ENCODE data around the gene NHSL1.
"Not testable (repeated sequence)": the region's sequence is repeated elsewhere in the genome, so short reads cannot be mapped to it uniquely, and the experiment has no call there.

The NHSL1 gene

DNA sequence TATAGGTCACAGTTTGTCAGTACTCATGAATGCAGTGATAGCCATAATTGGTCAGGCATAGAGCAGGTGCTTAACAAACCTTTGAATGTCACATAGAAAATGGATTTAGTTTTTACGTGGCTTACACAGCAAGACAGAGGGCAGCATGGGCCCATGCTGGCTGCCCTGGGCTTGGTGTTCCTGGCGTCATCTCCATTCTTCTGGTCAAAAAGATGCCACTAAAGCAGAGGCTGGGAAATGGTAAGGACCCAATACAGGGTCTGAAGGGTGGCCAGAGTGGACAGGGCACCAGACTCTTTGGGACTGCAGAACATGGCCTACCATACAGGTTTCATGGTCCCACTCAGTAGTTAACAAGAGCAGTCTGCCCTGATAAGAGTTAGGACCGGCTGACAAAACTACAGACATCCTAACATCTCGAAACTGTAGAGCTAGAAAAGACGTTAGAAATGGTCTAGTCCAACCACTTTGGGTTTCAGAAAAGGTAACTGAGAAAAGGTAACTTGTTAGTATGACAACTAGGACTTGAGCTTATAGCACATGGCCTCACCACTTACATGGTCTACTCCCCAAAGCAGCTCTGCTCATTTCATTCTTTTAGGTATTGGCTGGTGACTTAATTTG is 72.7 kb downstream of the NHSL1 start:
- no peak for TF ChIP-seq ARNTL (CRISPR knock-in tag; IDR thresholded peaks at IDR 0.05; ENCODE audit: borderline replicate concordance, low read depth)
- TF ChIP-seq, protein P1, sequence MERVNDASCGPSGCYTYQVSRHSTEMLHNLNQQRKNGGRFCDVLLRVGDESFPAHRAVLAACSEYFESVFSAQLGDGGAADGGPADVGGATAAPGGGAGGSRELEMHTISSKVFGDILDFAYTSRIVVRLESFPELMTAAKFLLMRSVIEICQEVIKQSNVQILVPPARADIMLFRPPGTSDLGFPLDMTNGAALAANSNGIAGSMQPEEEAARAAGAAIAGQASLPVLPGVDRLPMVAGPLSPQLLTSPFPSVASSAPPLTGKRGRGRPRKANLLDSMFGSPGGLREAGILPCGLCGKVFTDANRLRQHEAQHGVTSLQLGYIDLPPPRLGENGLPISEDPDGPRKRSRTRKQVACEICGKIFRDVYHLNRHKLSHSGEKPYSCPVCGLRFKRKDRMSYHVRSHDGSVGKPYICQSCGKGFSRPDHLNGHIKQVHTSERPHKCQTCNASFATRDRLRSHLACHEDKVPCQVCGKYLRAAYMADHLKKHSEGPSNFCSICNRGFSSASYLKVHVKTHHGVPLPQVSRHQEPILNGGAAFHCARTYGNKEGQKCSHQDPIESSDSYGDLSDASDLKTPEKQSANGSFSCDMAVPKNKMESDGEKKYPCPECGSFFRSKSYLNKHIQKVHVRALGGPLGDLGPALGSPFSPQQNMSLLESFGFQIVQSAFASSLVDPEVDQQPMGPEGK (CRISPR knock-in tag; IDR thresholded peaks at IDR 0.05; ENCODE audit: borderline replicate concordance): no peak
- TF ChIP-seq, protein P2, sequence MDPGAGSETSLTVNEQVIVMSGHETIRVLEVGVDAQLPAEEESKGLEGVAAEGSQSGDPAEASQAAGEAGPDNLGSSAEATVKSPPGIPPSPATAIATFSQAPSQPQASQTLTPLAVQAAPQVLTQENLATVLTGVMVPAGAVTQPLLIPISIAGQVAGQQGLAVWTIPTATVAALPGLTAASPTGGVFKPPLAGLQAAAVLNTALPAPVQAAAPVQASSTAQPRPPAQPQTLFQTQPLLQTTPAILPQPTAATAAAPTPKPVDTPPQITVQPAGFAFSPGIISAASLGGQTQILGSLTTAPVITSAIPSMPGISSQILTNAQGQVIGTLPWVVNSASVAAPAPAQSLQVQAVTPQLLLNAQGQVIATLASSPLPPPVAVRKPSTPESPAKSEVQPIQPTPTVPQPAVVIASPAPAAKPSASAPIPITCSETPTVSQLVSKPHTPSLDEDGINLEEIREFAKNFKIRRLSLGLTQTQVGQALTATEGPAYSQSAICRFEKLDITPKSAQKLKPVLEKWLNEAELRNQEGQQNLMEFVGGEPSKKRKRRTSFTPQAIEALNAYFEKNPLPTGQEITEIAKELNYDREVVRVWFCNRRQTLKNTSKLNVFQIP (CRISPR knock-in tag; IDR thresholded peaks at IDR 0.05; ENCODE audit: borderline replicate concordance, low read depth): no peak
- TF ChIP-seq, protein P3, sequence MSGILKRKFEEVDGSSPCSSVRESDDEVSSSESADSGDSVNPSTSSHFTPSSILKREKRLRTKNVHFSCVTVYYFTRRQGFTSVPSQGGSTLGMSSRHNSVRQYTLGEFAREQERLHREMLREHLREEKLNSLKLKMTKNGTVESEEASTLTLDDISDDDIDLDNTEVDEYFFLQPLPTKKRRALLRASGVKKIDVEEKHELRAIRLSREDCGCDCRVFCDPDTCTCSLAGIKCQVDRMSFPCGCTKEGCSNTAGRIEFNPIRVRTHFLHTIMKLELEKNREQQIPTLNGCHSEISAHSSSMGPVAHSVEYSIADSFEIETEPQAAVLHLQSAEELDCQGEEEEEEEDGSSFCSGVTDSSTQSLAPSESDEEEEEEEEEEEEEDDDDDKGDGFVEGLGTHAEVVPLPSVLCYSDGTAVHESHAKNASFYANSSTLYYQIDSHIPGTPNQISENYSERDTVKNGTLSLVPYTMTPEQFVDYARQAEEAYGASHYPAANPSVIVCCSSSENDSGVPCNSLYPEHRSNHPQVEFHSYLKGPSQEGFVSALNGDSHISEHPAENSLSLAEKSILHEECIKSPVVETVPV (CRISPR knock-in tag; IDR thresholded peaks at IDR 0.05): no peak
- TF ChIP-seq ZNF565 (CRISPR knock-in tag; conservative IDR thresholded peaks at IDR 0.05; ENCODE audit: low read depth): no peak
- TF ChIP-seq ESRRG (CRISPR knock-in tag; IDR thresholded peaks at IDR 0.05): no peak
- no peak for TF ChIP-seq RARB (CRISPR knock-in tag; IDR thresholded peaks at IDR 0.05)
- TF ChIP-seq CSDC2 (CRISPR knock-in tag; IDR thresholded peaks at IDR 0.05): no peak
- TF ChIP-seq, protein P4, sequence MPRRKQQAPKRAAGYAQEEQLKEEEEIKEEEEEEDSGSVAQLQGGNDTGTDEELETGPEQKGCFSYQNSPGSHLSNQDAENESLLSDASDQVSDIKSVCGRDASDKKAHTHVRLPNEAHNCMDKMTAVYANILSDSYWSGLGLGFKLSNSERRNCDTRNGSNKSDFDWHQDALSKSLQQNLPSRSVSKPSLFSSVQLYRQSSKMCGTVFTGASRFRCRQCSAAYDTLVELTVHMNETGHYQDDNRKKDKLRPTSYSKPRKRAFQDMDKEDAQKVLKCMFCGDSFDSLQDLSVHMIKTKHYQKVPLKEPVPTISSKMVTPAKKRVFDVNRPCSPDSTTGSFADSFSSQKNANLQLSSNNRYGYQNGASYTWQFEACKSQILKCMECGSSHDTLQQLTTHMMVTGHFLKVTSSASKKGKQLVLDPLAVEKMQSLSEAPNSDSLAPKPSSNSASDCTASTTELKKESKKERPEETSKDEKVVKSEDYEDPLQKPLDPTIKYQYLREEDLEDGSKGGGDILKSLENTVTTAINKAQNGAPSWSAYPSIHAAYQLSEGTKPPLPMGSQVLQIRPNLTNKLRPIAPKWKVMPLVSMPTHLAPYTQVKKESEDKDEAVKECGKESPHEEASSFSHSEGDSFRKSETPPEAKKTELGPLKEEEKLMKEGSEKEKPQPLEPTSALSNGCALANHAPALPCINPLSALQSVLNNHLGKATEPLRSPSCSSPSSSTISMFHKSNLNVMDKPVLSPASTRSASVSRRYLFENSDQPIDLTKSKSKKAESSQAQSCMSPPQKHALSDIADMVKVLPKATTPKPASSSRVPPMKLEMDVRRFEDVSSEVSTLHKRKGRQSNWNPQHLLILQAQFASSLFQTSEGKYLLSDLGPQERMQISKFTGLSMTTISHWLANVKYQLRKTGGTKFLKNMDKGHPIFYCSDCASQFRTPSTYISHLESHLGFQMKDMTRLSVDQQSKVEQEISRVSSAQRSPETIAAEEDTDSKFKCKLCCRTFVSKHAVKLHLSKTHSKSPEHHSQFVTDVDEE (CRISPR knock-in tag; IDR thresholded peaks at IDR 0.05): no peak
- TF ChIP-seq, protein P5, sequence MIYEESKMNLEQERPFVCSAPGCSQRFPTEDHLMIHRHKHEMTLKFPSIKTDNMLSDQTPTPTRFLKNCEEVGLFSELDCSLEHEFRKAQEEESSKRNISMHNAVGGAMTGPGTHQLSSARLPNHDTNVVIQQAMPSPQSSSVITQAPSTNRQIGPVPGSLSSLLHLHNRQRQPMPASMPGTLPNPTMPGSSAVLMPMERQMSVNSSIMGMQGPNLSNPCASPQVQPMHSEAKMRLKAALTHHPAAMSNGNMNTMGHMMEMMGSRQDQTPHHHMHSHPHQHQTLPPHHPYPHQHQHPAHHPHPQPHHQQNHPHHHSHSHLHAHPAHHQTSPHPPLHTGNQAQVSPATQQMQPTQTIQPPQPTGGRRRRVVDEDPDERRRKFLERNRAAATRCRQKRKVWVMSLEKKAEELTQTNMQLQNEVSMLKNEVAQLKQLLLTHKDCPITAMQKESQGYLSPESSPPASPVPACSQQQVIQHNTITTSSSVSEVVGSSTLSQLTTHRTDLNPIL (CRISPR knock-in tag; IDR thresholded peaks at IDR 0.05; ENCODE audit: low read depth): no peak
- TF ChIP-seq TOX (CRISPR knock-in tag; IDR thresholded peaks at IDR 0.05; ENCODE audit: borderline replicate concordance): no peak
- no peak for TF ChIP-seq SNAI2 (CRISPR knock-in tag; IDR thresholded peaks at IDR 0.05)
- no peak for TF ChIP-seq BACH2 (CRISPR knock-in tag; IDR thresholded peaks at IDR 0.05; ENCODE audit: borderline replicate concordance)
- no peak for TF ChIP-seq ZNF70 (CRISPR knock-in tag; IDR thresholded peaks at IDR 0.05)
- no peak for TF ChIP-seq ZNF8 (CRISPR knock-in tag; IDR thresholded peaks at IDR 0.05)
- TF ChIP-seq OSR1 (CRISPR knock-in tag; IDR thresholded peaks at IDR 0.05): no peak
- ATAC-seq: no peak

DNA sequence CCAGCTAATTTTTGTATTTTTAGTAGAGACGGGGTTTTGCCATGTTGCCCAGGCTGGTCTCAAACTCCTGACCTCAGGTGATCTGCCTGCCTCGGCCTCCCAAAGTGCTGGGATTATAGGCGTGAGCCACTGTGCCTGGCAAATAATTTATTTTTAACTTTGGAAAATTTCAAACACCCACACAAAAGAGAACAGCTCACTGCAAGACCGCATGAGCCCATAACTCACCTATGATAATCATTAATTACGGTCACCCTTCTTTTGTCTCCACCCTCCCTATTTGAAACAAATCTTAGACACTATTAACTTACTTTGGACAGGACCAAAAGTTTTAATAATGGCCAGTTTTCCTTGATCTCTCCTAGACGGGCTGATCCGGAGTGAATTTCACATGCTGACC is 74.0 kb downstream of the NHSL1 start:
- not testable (repeated sequence) for ATAC-seq

DNA sequence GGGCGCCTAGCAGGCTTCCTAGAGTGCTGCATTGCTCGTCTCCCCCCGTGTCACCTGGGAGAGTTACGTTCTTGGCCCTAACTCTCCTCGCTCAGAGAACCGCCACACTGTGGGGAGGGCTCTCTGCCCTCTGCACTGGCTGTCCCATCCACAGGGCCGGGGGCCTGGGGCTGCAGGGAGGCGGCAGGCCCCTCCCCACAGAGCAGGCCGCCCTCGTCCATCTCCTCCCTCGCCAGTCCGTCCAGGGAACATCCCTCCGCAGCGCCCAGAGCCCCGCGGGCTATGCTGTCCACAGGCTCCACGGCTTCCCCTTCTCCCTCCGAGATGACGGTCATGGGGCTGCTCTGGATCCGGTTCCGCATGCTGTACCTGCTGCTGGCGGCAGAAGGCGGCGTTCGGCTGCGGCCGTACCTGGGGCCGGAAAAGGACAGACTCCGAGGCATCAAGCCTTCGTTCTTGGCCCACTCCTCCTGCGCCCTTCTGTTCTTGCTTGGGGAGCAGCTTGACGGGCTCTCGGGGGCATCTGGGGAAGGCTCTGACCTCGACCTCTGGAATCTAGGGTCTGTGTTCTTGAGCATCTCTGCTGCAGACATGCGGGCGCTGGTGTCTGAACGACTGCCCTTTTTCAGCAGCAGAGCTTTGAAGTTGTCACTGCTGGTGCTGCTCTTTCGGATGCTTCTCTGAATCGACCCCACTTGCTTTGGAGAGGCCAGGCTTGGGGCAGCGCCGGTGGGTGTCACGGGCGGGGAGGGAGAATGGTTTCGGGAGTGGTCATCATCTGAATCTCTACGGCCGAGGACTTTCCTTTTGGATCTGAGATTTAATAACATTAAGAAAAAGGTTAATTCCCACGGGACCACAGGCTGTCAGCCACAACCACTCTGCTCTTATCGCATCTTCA is 75.0 kb downstream of the NHSL1 start:
- ATAC-seq: peak; percentile 72
- TF ChIP-seq ZNF70 (CRISPR knock-in tag; IDR thresholded peaks at IDR 0.05) (no peak), BACH2 (CRISPR knock-in tag; IDR thresholded peaks at IDR 0.05; ENCODE audit: borderline replicate concordance) (no peak), ZFP3 (CRISPR knock-in tag; IDR thresholded peaks at IDR 0.05) (no peak), OSR1 (CRISPR knock-in tag; IDR thresholded peaks at IDR 0.05) (no peak), RARB (CRISPR knock-in tag; IDR thresholded peaks at IDR 0.05) (no peak), TCF4 (CRISPR knock-in tag; IDR thresholded peaks at IDR 0.05; ENCODE audit: borderline replicate concordance) (no peak), GLIS3 (CRISPR knock-in tag; IDR thresholded peaks at IDR 0.05) (no peak)
- TF ChIP-seq, protein P5 (CRISPR knock-in tag; IDR thresholded peaks at IDR 0.05; ENCODE audit: low read depth): no peak
- TF ChIP-seq, protein P4 (CRISPR knock-in tag; IDR thresholded peaks at IDR 0.05): no peak
- TF ChIP-seq, protein P3 (CRISPR knock-in tag; IDR thresholded peaks at IDR 0.05): no peak

All from SK-N-SH treated with all-trans-retinoic acid at 6 μM for 48 hours (cell line).